ENCODE data around the gene PEDS1. TPM values are rescaled to one million over a fixed set of nuclear protein-coding genes. Genes with fewer than 3 reads are reported as not detected.
"Not testable (repeated sequence)": the region's sequence is repeated elsewhere in the genome, so short reads cannot be mapped to it uniquely, and the experiment has no call there.

Gene PEDS1
- 9.5 and 21.6 TPM in 2 replicates for total RNA-seq (ENCODE audit: low replicate concordance)

DNA sequence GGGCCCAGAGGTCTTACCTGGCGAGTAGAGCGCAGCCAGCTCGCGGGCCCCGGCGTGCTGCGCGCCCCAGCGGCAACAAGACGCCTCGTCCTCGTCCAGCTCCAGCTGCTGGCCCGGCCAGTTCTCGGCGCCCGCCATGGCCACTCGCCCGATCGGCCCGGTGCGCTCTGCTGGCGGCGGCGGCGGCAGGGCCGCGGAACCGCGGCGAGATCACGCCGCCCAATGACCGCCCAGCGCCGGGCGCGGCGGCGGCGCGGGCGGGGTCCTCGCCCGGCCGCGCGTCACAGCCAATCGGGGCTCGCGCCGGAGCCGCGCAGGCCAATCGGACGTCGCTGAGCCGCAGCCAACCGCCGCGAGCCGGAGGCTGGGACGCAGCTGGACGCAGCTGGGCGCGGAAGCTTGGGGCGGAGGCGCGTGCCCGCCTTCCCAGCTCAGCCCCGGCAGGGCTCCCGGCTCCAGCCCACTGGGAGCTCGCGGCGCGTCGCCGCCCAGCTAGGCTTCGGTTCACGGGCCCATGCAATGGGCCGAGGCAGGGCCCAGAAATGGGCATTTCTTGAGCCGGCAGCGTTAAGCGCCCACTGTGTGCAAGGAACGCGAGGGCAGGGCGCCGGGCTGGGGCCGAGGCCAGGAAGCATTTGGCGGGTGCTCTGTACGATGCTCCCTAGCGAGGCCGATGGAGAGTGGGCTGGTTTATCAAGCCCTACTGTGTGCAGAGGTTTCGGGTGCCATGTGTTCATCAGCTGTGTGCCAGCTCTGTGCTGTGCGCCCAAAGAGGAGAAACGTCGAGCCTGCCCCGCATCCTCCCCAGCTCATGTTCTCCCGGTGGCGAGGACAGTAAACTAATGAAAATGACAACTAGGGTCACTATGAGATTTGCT lies at the start of gene PEDS1:
Gene PEDS1, minus strand, starts transcription at position 224 of the 878 bp plus-strand sequence. Its CDS starts 86 bp downstream, at position 138.
- peak within 1 kb of the TSS; percentile 83 for H2AFZ ChIP-seq (replicated peaks)

DNA sequence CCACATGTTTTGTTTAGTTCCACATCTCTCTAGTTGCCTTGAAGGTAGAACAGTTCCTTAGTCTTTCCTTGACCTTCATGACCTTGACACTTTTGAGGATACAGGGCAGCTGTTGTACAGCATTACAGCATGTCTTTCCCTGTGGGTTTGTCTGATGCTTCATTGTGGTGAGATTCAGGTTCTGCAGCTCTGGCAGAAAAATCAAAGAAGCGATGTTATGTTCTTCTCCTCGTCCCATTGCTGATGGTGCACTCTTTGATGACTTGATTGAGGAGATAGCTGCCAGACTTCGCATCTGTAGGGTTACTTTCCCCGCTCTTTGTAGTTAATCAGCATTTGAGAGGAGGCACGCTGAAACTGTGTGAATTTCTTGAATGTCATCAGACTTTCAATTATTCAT lies 49.2 kb upstream of the PEDS1 start:
- H4K20me1 ChIP-seq (ENCODE audit: low read depth), result no peaks in the 10 kb centered on the region
- no peaks in the 10 kb centered on the region for H3K36me3 ChIP-seq
- TF ChIP-seq EZH2phosphoT487 (IDR thresholded peaks at IDR 0.05) (no peak), EZH2 (IDR thresholded peaks at IDR 0.05) (no peak)
- TF ChIP-seq, protein P1, sequence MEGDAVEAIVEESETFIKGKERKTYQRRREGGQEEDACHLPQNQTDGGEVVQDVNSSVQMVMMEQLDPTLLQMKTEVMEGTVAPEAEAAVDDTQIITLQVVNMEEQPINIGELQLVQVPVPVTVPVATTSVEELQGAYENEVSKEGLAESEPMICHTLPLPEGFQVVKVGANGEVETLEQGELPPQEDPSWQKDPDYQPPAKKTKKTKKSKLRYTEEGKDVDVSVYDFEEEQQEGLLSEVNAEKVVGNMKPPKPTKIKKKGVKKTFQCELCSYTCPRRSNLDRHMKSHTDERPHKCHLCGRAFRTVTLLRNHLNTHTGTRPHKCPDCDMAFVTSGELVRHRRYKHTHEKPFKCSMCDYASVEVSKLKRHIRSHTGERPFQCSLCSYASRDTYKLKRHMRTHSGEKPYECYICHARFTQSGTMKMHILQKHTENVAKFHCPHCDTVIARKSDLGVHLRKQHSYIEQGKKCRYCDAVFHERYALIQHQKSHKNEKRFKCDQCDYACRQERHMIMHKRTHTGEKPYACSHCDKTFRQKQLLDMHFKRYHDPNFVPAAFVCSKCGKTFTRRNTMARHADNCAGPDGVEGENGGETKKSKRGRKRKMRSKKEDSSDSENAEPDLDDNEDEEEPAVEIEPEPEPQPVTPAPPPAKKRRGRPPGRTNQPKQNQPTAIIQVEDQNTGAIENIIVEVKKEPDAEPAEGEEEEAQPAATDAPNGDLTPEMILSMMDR (IDR thresholded peaks at IDR 0.05), result no peak
- no peaks in the 10 kb centered on the region for H3K27me3 ChIP-seq
- H3K4me3 Mint-ChIP-seq, result no peak overlapping the region
- H2AFZ ChIP-seq (replicated peaks), result no peak overlapping the region
- no peaks in the 10 kb centered on the region for H3F3A ChIP-seq (ENCODE audit: low read depth)
- H3K9ac ChIP-seq, result no peak overlapping the region
- no peak overlapping the region for H3K27ac ChIP-seq
- no peaks in the 10 kb centered on the region for H3K36me3 Mint-ChIP-seq
- H3K27me3 Mint-ChIP-seq (ENCODE audit: insufficient read depth, low read depth), result peaks cover 10% of the 10 kb centered on the region
- H3K4me1 ChIP-seq, result no peaks in the 10 kb centered on the region
- no peak for DNase-seq (ENCODE audit: low spot score)
- H3K9me3 Mint-ChIP-seq, result peaks cover 12% of the 10 kb centered on the region
- no peaks in the 10 kb centered on the region for H3K79me2 ChIP-seq (ENCODE audit: low read depth)
- no peak overlapping the region for H3K4me3 ChIP-seq
- H3K4me2 ChIP-seq, result no peak overlapping the region
- peaks cover 5% of the 10 kb centered on the region for H3K4me1 Mint-ChIP-seq
- H3K27ac Mint-ChIP-seq, result no peak overlapping the region
- no peaks in the 10 kb centered on the region for H3K9me3 ChIP-seq (ENCODE audit: low read depth)

More for the DNA sequence above, at the start of gene PEDS1:
- Mint-ChIP-seq H3K9me3 (no peaks in the 10 kb centered on the region), H3K27me3 (ENCODE audit: insufficient read depth, low read depth) (peaks cover 4% of the 10 kb centered on the region), H3K4me3 (peak within 1 kb of the TSS; percentile 90), H3K27ac (peak within 1 kb of the TSS; percentile 11), H3K36me3 (peaks cover 6% of the 10 kb centered on the region), H3K4me1 (peaks cover 33% of the 10 kb centered on the region)
- no peaks in the 10 kb centered on the region for H3K36me3 ChIP-seq
- H3K79me2 ChIP-seq (ENCODE audit: low read depth), result peaks cover 25% of the 10 kb centered on the region
- peak within 1 kb of the TSS; percentile 80 for H3K9ac ChIP-seq
- H3K4me1 ChIP-seq, result peaks cover 10% of the 10 kb centered on the region
- H3K27ac ChIP-seq, result no peak within 1 kb of the TSS
- peak within 1 kb of the TSS; percentile 86 for H3K4me3 ChIP-seq
- peak; percentile 97 for DNase-seq (ENCODE audit: low spot score)
- peak within 1 kb of the TSS; percentile 98 for H3K4me2 ChIP-seq
- no peaks in the 10 kb centered on the region for H3K9me3 ChIP-seq (ENCODE audit: low read depth)
- H4K20me1 ChIP-seq (ENCODE audit: low read depth), result peaks cover 10% of the 10 kb centered on the region
- TF ChIP-seq EZH2phosphoT487 (IDR thresholded peaks at IDR 0.05) (no peak), EZH2 (IDR thresholded peaks at IDR 0.05) (peak; percentile 26)
- TF ChIP-seq, protein P1 (IDR thresholded peaks at IDR 0.05), result peak; percentile 17
- no peaks in the 10 kb centered on the region for H3K27me3 ChIP-seq
- peaks cover 7% of the 10 kb centered on the region for H3F3A ChIP-seq (ENCODE audit: low read depth)

DNA sequence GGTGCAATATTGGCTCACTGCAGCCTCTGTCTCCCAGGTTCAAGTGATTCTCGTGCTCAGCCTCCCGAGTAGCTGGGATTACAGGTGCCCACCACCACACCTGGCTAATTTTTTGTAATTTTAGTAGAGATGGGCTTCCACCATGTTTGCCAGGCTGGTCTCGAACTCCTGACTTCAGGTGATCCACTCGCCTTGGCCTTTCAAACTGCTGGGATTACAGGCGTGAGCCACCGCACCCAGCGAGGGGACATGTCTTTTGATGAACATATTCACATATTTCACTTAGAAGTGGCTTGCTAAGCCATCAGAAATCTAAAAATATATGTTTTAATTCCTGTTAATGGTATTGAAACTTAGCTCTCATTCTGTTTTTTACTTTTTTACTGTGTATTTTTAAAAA lies 48.2 kb upstream of the PEDS1 start:
- not testable (repeated sequence) for H3K4me1 Mint-ChIP-seq; H3K9me3 ChIP-seq (ENCODE audit: low read depth); H3K4me1 ChIP-seq; H4K20me1 ChIP-seq (ENCODE audit: low read depth); H3K36me3 ChIP-seq; H3K4me3 Mint-ChIP-seq; H3K27ac ChIP-seq; H3K79me2 ChIP-seq (ENCODE audit: low read depth); H3K27ac Mint-ChIP-seq; H3K27me3 ChIP-seq; H3K9ac ChIP-seq; H3K4me2 ChIP-seq; H2AFZ ChIP-seq (replicated peaks); DNase-seq (ENCODE audit: low spot score); H3F3A ChIP-seq (ENCODE audit: low read depth); H3K36me3 Mint-ChIP-seq; H3K4me3 ChIP-seq
- Mint-ChIP-seq H3K9me3 (peaks cover 12% of the 10 kb centered on the region), H3K27me3 (ENCODE audit: insufficient read depth, low read depth) (peaks cover 10% of the 10 kb centered on the region)
